ENCODE measurements around the gene HOOK2. TPM values are rescaled to one million over a fixed set of nuclear protein-coding genes. Genes with fewer than 3 reads are reported as not detected.

HOOK2 gene
- total RNA-seq, 1 experiment from 2014 or later = 20.3 TPM

DNA sequence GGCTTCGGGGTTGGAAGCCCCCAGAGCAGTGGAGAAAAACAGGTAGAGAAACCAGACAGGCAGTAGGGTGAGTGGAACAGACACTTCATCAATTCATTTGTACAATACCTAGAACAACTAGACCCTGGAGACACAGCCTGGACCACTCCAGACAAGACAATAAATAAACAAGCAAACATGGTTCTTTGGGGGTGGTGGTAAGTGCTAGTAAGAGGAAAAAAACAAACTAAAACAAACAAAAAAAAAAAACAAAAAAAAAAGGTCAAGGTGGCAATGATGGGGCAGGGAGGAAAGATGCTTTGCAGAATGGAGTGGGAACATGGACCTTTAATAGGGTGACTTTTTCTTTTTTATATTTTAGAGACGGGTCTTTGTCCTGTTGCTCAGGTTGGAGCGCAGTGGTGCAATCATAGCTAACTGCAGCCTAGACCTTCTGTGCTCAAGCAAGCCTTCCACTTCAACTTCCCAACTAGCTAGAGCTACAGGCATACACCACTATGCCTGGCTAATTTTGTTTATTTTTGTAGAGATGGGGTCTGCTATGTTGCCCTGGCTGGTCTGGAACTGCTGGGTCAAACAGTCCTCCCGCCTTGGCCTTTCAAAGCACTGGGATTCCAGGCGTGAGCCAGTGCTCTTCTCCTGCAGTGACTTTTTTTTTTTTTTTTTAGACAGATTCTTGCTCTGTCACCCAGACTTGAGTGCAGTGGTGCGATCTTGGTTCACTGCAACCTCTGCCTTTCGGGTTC lies 19.0 kb upstream of the HOOK2 start:
- DNase-seq (ENCODE audit: low read depth) = no peak

DNA sequence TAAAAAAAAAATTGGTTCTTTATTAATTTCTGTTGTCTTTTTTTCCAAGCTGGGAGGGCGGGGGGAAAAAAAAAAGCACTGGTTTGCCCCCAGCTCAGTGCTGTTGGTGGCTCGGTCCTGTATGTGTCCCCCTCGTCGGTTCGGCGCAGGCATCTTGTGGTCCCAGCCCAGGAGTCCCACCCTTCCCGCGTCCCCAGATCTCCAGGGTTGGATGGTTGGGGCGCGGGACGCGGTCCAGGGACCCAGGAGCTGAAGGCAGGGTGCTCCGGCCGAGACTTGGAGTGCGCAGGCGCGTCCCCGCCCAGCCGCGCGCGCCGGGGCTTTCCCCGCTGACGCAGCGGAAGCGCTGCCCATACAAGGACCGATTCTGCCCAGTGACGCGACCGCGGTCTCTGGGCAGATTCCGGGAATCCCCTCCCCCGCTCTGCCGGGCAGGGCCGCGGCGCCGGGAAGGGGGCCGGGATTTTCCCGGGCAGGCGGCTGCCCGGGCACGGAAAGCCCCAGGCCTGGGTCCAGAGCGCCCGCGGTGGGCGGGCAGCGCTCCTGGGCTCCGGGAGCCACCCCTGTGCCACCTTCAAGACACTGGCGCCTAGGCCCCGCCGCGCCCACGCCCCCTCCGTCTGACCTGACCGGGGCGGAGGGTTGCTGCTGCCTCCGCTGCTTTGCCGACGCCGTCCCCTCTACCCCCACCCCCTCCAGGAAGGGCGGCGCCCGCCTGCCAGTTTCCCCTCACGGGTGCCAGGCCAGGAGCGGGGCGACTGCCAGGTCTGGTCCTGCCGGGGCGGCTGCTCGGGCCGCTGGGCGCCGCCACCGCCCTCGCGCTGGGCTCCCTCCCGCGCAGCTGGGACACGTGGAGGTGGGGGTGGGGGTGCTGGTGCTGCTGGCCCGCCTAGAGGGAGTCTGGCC lies 18.2 kb upstream of the HOOK2 start:
- DNase-seq (ENCODE audit: low read depth) = peak; percentile 90

DNA sequence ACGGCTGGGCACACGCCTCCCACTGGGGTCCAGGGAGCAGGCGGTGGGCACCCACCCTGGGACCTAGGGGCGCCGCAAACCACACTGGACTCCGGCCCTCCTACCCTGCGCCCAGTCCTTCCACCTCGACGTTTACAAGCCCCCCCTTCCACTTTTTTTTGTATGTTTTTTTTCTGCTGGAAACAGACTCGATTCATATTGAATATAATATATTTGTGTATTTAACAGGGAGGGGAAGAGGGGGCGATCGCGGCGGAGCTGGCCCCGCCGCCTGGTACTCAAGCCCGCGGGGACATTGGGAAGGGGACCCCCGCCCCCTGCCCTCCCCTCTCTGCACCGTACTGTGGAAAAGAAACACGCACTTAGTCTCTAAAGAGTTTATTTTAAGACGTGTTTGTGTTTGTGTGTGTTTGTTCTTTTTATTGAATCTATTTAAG lies 17.5 kb upstream of the HOOK2 start:
- no peak for DNase-seq (ENCODE audit: low read depth)

DNA sequence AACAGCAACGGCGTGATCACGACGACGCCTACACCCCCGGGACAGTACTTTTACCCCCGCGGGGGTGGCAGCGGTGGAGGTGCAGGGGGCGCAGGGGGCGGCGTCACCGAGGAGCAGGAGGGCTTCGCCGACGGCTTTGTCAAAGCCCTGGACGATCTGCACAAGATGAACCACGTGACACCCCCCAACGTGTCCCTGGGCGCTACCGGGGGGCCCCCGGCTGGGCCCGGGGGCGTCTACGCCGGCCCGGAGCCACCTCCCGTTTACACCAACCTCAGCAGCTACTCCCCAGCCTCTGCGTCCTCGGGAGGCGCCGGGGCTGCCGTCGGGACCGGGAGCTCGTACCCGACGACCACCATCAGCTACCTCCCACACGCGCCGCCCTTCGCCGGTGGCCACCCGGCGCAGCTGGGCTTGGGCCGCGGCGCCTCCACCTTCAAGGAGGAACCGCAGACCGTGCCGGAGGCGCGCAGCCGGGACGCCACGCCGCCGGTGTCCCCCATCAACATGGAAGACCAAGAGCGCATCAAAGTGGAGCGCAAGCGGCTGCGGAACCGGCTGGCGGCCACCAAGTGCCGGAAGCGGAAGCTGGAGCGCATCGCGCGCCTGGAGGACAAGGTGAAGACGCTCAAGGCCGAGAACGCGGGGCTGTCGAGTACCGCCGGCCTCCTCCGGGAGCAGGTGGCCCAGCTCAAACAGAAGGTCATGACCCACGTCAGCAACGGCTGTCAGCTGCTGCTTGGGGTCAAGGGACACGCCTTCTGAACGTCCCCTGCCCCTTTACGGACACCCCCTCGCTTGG lies 16.9 kb upstream of the HOOK2 start:
- peak; percentile 58 for DNase-seq (ENCODE audit: low read depth)

DNA sequence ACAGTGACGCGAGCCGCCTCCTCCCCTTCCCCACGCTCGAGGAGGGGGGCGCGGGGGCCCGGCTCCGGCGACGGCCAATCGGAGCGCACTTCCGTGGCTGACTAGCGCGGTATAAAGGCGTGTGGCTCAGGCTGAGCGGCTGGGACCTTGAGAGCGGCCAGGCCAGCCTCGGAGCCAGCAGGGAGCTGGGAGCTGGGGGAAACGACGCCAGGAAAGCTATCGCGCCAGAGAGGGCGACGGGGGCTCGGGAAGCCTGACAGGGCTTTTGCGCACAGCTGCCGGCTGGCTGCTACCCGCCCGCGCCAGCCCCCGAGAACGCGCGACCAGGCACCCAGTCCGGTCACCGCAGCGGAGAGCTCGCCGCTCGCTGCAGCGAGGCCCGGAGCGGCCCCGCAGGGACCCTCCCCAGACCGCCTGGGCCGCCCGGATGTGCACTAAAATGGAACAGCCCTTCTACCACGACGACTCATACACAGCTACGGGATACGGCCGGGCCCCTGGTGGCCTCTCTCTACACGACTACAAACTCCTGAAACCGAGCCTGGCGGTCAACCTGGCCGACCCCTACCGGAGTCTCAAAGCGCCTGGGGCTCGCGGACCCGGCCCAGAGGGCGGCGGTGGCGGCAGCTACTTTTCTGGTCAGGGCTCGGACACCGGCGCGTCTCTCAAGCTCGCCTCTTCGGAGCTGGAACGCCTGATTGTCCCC lies 16.1 kb upstream of the HOOK2 start, which contains the start of gene JUNB:
Gene JUNB (plus strand): TSS at position 142 of the 706 bp plus-strand sequence. CDS start 286 bp downstream, at position 428.
- DNase-seq (ENCODE audit: low read depth) = peak; percentile 95

DNA sequence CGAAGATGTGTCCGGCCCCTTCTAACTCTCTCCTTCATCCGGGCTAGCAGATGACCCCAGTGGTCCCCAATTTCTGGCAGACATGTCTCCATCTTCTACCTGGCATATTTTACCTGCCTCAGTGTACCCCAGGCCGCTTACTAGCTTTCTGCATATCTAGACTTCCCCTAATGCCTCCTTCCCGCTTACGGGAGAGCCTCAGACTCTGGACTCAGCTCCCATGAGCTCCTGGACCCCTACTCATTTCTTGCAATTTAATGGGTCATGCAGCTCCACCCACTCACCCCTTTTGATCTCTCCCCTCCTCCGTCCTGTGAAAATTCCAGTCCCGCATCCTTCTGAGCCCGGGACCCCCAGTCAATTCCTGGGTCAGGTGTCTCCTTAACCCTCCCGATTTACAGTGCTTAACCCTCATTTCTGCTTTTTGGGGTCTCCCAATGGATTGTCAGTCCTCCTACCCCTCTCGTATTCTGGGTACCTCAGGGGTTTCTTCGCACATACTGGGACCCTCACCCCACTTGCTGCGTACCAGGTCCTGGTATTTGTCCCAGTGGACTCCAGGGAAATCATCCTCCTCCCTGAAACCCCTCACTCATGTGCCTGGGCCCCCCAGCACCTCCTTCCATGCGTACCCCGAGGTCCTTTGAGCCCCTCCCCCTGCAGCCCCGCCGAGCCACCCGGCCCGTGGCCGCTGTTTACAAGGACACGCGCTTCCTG lies 15.4 kb upstream of the HOOK2 start:
- DNase-seq (ENCODE audit: low read depth) = no peak

DNA sequence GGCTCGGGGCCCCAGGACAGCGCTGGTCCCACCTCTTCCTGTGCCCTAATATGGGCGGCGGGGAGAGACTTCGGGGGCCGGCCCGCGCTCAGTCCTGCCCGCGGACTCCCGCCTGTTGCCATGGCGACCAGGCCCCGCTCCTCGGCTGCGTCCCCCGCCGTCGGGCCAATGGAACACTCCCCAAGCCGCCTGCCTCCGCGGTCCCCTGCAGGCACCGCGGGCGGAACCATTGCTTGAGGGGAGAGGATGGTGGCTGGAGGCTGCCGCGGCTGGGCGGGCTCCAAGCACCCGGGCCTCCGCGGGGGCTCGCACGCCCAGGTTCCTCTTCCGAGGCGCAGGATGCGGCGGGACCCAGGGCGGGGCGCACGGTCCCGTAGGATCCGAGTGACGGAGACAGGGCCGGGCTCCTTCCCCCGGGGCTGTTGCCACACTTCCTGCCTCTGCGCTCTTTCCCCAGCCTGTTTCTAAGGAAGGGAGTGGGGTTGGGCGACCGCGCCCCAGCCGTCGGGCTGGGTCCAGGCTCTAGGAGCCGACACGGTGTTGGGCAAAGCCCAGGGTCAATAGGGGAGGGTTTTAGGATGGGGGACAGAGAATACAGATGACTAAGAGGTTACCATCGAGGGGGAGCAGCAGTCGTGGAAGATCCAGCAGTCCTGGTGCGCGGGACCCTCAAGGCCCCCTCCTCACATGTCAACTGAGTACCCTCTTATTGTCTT lies 14.7 kb upstream of the HOOK2 start:
- DNase-seq (ENCODE audit: low read depth) = peak; percentile 95

DNA sequence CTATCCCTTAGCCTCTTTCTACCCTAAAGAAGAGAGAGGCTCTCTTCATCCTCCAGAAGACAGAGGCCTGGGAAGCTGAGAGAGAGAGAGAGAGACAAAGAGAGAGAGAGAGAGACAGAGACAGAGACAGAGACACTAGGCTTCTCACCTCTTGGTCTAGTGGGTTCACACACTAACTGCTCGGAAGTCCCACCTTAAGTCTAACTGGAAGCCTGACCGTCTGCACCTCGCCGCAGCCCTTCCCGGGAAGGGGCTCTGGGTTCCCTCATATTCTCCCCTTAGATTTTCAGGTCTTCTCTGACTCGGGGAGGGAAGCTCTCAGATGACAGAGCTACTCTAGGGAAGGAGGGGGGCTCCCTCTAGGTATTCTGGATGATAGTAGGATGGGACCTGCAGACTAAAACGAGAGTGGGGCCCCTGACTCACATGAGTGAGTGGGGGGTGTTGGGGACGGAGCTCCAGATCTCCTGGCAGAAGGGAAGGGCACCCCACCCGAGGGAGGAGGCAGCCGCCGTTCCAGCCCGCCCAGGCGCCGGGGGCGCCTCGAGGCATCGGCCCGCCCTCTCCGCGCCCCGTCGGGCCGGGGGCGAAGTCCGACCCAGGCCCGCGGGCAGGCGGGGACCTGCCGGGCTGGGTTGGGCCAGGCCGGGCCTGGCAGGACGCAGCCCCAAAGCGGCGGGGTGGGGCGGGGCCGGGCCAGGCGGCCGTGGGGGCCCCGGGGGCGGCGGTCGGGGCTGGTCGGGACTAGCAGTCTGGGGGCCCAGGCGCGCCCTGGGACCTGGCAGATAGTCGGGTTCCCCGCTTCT lies 13.9 kb upstream of the HOOK2 start:
- no peak for DNase-seq (ENCODE audit: low read depth)

DNA sequence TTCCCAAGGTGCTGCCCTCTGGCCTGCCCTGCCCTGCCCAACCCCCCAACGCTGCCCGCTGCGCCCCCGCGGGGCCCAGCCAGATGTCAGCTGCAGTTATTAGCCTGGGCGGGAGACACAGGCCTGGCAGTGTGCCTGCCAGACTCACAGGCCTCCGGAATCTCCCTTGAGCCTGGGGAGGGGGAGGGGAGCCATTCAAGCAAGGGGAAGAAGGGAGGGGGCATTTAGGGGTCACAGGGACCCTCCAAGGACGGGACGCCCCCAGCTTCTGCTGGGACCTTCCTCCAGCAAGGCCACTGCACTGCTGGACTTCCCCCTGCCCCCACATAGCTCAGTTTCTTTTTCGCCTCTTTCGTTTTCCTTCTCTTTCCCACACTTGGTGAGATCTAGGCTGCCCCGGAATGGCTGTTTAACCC lies 13.3 kb upstream of the HOOK2 start:
- peak; percentile 83 for DNase-seq (ENCODE audit: low read depth)

DNA sequence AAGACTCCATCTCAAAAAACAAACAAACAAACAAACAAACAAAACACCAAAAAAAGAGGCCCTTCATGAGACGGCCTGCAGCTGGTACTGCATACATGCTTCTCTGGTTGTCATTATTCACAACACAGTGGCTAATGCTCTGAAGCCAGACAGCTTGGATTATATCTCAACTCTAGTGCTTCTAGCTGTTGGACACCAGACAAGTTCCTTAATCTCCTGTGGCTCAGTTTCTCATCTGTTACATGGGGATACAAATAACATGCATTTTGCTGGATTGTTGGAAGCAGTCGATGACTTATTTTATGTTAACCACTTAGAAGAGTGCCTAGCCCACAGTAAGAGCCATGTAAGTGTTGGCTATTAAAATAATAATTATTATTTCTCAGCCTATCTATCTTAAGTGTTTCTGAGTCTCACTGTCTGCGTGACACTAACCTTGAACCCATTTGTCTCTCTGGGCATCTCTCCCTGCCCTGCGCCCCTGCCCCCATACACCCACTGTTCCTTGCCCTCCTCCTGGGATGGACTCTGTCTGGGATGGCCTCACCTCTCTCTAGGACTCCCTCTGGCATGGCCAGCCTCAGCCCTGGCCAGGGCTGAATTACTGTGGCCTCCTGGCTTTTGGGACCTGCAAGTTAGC lies 12.8 kb upstream of the HOOK2 start:
- DNase-seq (ENCODE audit: low read depth) = no peak

DNA sequence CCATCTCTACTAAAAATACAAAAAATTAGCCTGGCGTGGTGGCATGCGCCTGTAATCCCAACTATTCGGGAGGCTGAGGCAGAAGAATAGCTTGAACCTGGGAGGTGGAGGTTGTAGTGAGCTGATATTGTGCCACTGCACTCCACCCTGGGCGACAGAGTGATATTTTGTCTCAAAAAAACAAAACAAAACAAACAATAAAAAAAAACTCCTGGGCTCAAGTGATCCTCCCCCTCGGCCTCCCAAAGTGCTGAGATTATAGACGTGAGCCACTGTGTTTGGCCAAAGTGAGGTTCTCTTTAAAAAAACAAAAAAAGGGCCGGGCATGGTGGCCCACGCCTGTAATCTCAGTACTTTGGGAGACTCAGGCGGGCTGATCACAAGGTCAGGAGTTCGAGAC lies 12.1 kb upstream of the HOOK2 start:
- no peak for DNase-seq (ENCODE audit: low read depth)

DNA sequence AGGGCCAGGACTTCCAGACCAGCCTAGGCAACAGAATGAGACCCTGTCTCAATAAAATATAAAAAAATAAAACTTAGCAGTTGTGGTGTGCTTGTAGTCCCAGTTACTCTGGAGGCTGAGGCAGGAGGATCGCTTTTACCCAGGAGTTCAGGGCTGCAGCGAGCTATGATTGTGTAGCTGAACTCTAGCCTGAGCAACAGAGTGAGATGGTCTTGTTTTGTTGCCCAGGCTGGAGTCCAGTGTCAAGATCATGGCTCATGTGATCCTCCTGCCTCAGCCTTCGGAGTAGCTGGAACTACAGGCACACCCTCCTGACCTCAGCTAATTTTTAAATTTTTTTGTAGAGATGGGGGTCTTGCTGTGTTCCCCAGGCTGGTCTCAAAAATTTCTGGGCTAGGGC lies 11.6 kb upstream of the HOOK2 start:
- no peak for DNase-seq (ENCODE audit: low read depth)

DNA sequence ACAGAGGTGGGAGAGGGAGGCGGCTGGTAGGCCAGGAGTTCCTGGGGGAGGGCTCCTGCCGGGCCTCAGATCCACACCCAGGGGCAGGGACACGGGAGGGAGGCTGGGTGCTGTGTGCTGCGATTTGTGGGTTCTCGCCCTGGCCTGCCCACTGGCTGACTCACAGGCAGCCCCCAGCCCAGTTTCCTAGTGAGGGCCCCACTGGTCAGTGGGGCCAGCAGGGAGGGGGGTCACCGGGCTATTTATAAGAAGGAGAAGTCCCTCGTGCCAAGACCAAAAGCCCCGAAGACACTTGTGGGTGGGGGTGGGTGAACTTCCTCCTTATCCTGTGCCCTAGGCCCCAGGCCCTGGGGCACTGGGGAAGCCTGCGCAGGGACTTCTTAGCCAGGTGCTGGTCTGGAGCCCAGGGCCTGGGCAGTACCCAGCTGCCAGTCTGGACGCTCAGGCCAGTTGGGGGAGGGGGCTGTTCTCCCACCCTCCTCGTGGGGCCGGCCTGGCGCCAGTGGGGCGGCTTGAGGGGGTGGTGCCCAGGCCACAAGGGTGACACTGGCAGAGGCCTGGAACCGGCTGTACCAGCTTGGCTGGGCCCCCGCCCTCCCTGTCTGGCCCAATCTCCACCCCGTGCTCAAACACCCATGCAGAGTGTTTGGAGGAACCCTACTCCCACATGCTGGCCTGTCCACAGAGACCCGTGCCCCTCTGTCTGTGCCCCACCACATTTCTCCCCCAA lies 11.0 kb upstream of the HOOK2 start:
- peak; percentile 44 for DNase-seq (ENCODE audit: low read depth)

DNA sequence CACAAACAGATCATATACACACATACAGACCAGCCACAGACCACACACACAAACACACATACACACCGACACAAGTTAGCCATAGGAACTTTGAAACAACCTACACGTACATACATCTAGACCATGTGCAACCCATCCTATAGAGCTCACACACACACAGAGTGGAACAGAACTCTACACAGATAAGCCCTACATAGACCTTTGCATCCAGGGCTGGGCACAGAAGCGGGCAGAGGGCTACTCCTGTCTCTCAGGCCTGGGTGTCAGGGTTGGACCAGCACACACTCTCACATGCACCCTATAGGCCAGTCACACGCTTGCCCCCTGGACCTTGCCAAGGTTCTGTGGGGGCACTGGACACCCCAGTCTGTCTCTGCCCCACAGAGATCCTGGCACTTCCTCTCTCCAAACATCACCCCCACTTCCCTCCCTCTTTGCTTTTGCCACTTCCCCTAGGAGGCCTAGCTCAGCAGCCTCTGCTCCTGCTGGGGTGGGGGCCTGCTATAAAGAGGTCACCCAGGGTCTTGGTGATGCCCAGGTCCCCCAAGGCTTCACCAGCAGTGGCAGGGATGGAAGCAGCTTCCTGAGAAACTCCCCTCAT lies 10.2 kb upstream of the HOOK2 start:
- DNase-seq (ENCODE audit: low read depth) = no peak

DNA sequence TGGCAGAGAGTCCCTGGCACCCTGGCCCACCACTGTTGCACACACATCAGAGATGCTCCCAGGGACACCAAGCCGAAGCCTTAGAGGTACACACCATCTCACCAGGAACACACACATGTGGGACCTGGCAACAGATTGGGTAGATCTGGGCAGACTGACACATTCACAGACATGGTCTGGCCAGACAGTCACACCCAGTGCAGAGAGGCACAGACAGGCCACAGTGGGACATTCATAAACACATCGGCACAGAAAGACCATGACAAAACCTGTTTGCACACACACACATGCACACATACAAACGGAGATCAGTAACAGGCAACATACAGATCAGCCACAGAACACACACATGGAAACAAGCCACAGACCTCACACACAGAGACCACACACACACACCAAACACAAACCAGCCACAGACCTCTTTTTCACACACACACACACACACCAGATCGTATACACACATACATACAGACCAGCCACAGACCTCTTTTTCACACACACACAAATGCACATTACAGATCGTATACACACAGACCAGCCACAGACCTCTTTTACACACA lies 9.6 kb upstream of the HOOK2 start:
- DNase-seq (ENCODE audit: low read depth) = no peak

DNA sequence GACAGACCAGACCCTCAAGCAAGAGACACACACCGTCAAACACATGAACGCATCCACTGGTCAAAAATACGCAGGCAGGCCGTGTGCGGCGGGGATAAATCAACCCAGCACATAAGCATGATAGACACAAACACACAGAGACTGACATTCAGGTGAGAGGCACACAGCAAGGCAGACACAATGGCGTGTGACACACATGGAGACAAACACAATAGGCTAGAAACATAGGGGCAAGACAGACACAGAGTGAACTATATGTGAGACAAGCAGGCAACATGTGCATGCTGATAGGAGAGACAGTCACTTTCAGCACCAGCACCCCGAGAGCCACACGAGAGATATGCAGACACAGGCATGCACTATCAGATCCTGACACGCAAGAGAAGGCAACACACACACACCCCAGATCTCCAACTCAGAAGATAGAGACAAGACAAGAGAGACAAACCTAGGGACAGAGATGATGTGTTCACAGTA lies 9.1 kb upstream of the HOOK2 start:
- DNase-seq (ENCODE audit: low read depth) = no peak

DNA sequence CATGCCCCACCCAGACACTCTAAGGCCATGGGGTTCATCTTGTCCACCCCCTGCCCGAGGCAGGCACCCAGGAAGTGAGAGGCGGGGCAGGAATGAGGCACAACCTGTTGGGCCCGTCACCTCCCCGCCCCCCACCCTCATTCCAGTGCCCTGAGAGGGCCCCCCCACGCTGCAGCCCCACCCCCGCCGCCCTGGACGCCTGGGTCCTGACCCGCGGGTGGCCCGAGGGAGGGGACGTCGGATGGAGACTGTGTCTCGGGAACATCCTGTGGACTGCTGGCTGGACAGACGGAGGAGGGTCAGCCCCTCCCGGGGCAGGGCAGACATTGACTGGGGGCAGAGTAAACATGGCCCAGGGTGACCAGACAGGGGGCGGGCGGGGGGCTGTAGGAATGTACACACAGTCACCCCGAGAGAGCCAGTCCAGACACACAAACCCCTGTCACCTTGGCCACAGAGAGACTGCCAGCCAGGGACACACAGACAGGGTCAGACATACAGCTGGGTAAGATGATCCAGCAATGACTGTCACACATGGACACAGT lies 8.6 kb upstream of the HOOK2 start:
- DNase-seq (ENCODE audit: low read depth) = no peak

Data from LHCN-M2 (cell line).